Mesendoderm (in vitro differentiated cells): Measurements from ENCODE around the gene CACNA1C.

Experiments
- DNase-seq: peaks from one replicate; pipeline ENCODE4 v3.0.0; 2013
- H2AK5ac ChIP-seq: 2 replicates; pipeline ENCODE4 v1.6.1; 2013; ENCODE audit warnings: low read length, inconsistent platforms
- H2BK120ac ChIP-seq: 2 replicates; pipeline ENCODE4 v1.6.1; 2013; ENCODE audit warnings: low read depth, mild to moderate bottlenecking, low read length, moderate library complexity, mixed read lengths
- H2BK15ac ChIP-seq: replicated peaks from 2 replicates; pipeline ENCODE4 v1.6.1; 2013; ENCODE audit warnings: low read depth, mild to moderate bottlenecking, moderate library complexity
- H2BK5ac ChIP-seq: 2 replicates; pipeline ENCODE4 v1.6.1; 2013; ENCODE audit warnings: low read length, inconsistent platforms
- H3K18ac ChIP-seq: 2 replicates; pipeline ENCODE4 v1.6.1; 2013; ENCODE audit warnings: mild to moderate bottlenecking, low read length, mixed read lengths
- H3K23ac ChIP-seq: one replicate; pipeline ENCODE4 v1.6.1; 2013; ENCODE audit warnings: low read length
- H3K27ac ChIP-seq: 2 replicates; pipeline ENCODE4 v1.5.1; 2013; ENCODE audit warnings: low read depth, mild to moderate bottlenecking, inconsistent platforms, low read length, moderate library complexity
- H3K27me3 ChIP-seq: 2 replicates; pipeline ENCODE4 v1.6.1; 2013; ENCODE audit warnings: low read length, control low read depth, mild to moderate bottlenecking, inconsistent platforms; ENCODE audit not compliant: insufficient read depth, poor library complexity
- H3K36me3 ChIP-seq: 2 replicates; pipeline ENCODE4 v1.6.1; 2013; ENCODE audit warnings: low read length, inconsistent platforms; ENCODE audit not compliant: control insufficient read depth, insufficient read depth
- H3K4ac ChIP-seq: one replicate; pipeline ENCODE4 v1.6.1; 2013; ENCODE audit warnings: low read depth, mild to moderate bottlenecking, low read length, moderate library complexity
- H3K4me1 ChIP-seq: 2 replicates; pipeline ENCODE4 v1.6.1; 2013; ENCODE audit warnings: low read depth, low read length, inconsistent platforms; ENCODE audit not compliant: control insufficient read depth
- H3K4me2 ChIP-seq: 2 replicates; pipeline ENCODE4 v1.6.1; 2013; ENCODE audit warnings: low read length
- H3K4me3 ChIP-seq: 2 replicates; pipeline ENCODE4 v1.5.1; 2013; ENCODE audit warnings: mild to moderate bottlenecking, low read length
- H3K56ac ChIP-seq: one replicate; pipeline ENCODE4 v1.6.1; 2013; ENCODE audit warnings: low read length
- H3K79me1 ChIP-seq: 2 replicates; pipeline ENCODE4 v1.6.1; 2013; ENCODE audit warnings: low read length, inconsistent platforms
- H3K79me2 ChIP-seq: 2 replicates; pipeline ENCODE4 v1.6.1; 2013; ENCODE audit warnings: mild to moderate bottlenecking, low read length; ENCODE audit not compliant: control insufficient read depth, insufficient read depth
- H3K9ac ChIP-seq: 2 replicates; pipeline ENCODE4 v1.6.1; 2013; ENCODE audit warnings: low read length, inconsistent platforms
- H4K5ac ChIP-seq: one replicate; pipeline ENCODE4 v1.6.1; 2013; ENCODE audit warnings: low read length
- H4K8ac ChIP-seq: one replicate; pipeline ENCODE4 v1.6.1; 2013; ENCODE audit warnings: low read depth, mild to moderate bottlenecking, control low read depth, low read length, moderate library complexity
- WGBS: extraction: QIAGEN DNeasy Blood & Tissue Kit; methylation state at CpG from one replicate; pipeline ENCODE4 v1.1.7; 2013; ENCODE audit warnings: low lambda C conversion rate, missing lambda C conversion rate; ENCODE audit not compliant: insufficient coverage; ENCODE audit errors: extremely low coverage; 5-methylcytosine and 5-hydroxymethylcytosine counted together

The CACNA1C gene

GRCh38 chr12:2418579-2418978, 365.8 kb downstream of the CACNA1C start:
- Histone ChIP-seq H4K5ac (no peak overlapping the region), H3K4me3 (no peak overlapping the region), H3K4me2 (no peak overlapping the region), H3K9ac (no peak overlapping the region), H3K23ac (no peak overlapping the region), H3K18ac (no peak overlapping the region), H3K79me1 (no peaks in the 10 kb centered on the region), H2BK15ac (no peak overlapping the region), H3K79me2 (no peaks in the 10 kb centered on the region), H2BK120ac (no peak overlapping the region), H3K27me3 (no peaks in the 10 kb centered on the region), H3K4ac (no peak overlapping the region), H3K27ac (no peak overlapping the region), H3K56ac (no peak overlapping the region), H3K4me1 (no peaks in the 10 kb centered on the region), H2BK5ac (no peak overlapping the region), H4K8ac (no peak overlapping the region), H2AK5ac (no peak overlapping the region), H3K36me3 (no peaks in the 10 kb centered on the region)
- no CpG with 5 or more reads among the region's 2 CpGs for WGBS
- no peak for DNase-seq

GRCh38 chr12:2422591-2422990, 369.8 kb downstream of the CACNA1C start:
- Histone ChIP-seq H3K4me2 (no peak overlapping the region), H3K36me3 (no peaks in the 10 kb centered on the region), H3K9ac (no peak overlapping the region), H3K79me1 (no peaks in the 10 kb centered on the region), H4K5ac (no peak overlapping the region), H3K79me2 (no peaks in the 10 kb centered on the region), H3K56ac (no peak overlapping the region), H2BK120ac (no peak overlapping the region), H4K8ac (no peak overlapping the region), H3K4me3 (no peak overlapping the region), H3K18ac (no peak overlapping the region), H3K27me3 (no peaks in the 10 kb centered on the region), H2AK5ac (no peak overlapping the region), H3K4ac (no peak overlapping the region), H3K27ac (no peak overlapping the region), H3K4me1 (no peaks in the 10 kb centered on the region), H2BK15ac (no peak overlapping the region), H3K23ac (no peak overlapping the region), H2BK5ac (no peak overlapping the region)
- no peak for DNase-seq
- WGBS = no CpG with 5 or more reads among the region's 8 CpGs

- H3K27ac ChIP-seq = no peak overlapping the region
- H3K4me1 ChIP-seq = no peaks in the 10 kb centered on the region
- no peak overlapping the region for H3K4me2 ChIP-seq
- no peaks in the 10 kb centered on the region for H3K79me2 ChIP-seq
- no peak overlapping the region for H3K4ac ChIP-seq
- WGBS = no CpG with 5 or more reads among the region's 4 CpGs
- no peak overlapping the region for H2AK5ac ChIP-seq
- H3K23ac ChIP-seq = no peak overlapping the region
- DNase-seq = no peak
- H4K8ac ChIP-seq = no peak overlapping the region
- H2BK5ac ChIP-seq = no peak overlapping the region
- no peaks in the 10 kb centered on the region for H3K27me3 ChIP-seq
- H3K56ac ChIP-seq = no peak overlapping the region
- H3K18ac ChIP-seq = no peak overlapping the region
- no peaks in the 10 kb centered on the region for H3K79me1 ChIP-seq
- H3K4me3 ChIP-seq = no peak overlapping the region
- no peak overlapping the region for H2BK120ac ChIP-seq
- H3K9ac ChIP-seq = no peak overlapping the region
- no peak overlapping the region for H2BK15ac ChIP-seq
- H4K5ac ChIP-seq = no peak overlapping the region
- H3K36me3 ChIP-seq = no peaks in the 10 kb centered on the region
Observed at GRCh38 chr12:2429032-2429431, 376.2 kb downstream of the CACNA1C start.

- Histone ChIP-seq H3K23ac (no peak overlapping the region), H3K79me2 (no peaks in the 10 kb centered on the region), H3K9ac (no peak overlapping the region), H2BK120ac (no peak overlapping the region), H3K27me3 (no peaks in the 10 kb centered on the region), H4K5ac (no peak overlapping the region), H4K8ac (no peak overlapping the region), H3K27ac (no peak overlapping the region), H3K18ac (no peak overlapping the region), H2BK5ac (no peak overlapping the region), H3K4me2 (no peak overlapping the region), H3K79me1 (no peaks in the 10 kb centered on the region), H3K4me1 (no peaks in the 10 kb centered on the region), H3K36me3 (no peaks in the 10 kb centered on the region), H3K4ac (no peak overlapping the region), H2BK15ac (no peak overlapping the region), H3K56ac (no peak overlapping the region), H3K4me3 (no peak overlapping the region), H2AK5ac (no peak overlapping the region)
- no peak for DNase-seq
- no CpG with 5 or more reads among the region's 1 CpG for WGBS
Observed at GRCh38 chr12:2431810-2432209, 379.0 kb downstream of the CACNA1C start.

- no peaks in the 10 kb centered on the region for H3K4me1 ChIP-seq
- H3K4me3 ChIP-seq = no peak overlapping the region
- no peak overlapping the region for H2BK120ac ChIP-seq
- no peak for DNase-seq
- H3K27me3 ChIP-seq = no peaks in the 10 kb centered on the region
- no peak overlapping the region for H2AK5ac ChIP-seq
- no peak overlapping the region for H3K18ac ChIP-seq
- H3K23ac ChIP-seq = no peak overlapping the region
- no peak overlapping the region for H2BK15ac ChIP-seq
- no peak overlapping the region for H3K9ac ChIP-seq
- H2BK5ac ChIP-seq = no peak overlapping the region
- H3K79me2 ChIP-seq = no peaks in the 10 kb centered on the region
- no CpG with 5 or more reads among the region's 5 CpGs for WGBS
- no peak overlapping the region for H3K56ac ChIP-seq
- no peak overlapping the region for H4K8ac ChIP-seq
- no peak overlapping the region for H3K27ac ChIP-seq
- no peak overlapping the region for H4K5ac ChIP-seq
- no peaks in the 10 kb centered on the region for H3K79me1 ChIP-seq
- no peaks in the 10 kb centered on the region for H3K36me3 ChIP-seq
- no peak overlapping the region for H3K4me2 ChIP-seq
- no peak overlapping the region for H3K4ac ChIP-seq
Observed at GRCh38 chr12:2432856-2433255, 380.1 kb downstream of the CACNA1C start.

- no peak overlapping the region for H3K9ac ChIP-seq
- no peaks in the 10 kb centered on the region for H3K79me1 ChIP-seq
- H3K4me1 ChIP-seq = no peaks in the 10 kb centered on the region
- no peaks in the 10 kb centered on the region for H3K79me2 ChIP-seq
- H3K27ac ChIP-seq = no peak overlapping the region
- no peak overlapping the region for H3K4me2 ChIP-seq
- no peak overlapping the region for H4K5ac ChIP-seq
- H2BK15ac ChIP-seq = no peak overlapping the region
- no peak overlapping the region for H3K56ac ChIP-seq
- H3K27me3 ChIP-seq = no peaks in the 10 kb centered on the region
- no peak overlapping the region for H4K8ac ChIP-seq
- H2AK5ac ChIP-seq = no peak overlapping the region
- no peaks in the 10 kb centered on the region for H3K36me3 ChIP-seq
- no peak overlapping the region for H3K4me3 ChIP-seq
- no peak overlapping the region for H2BK120ac ChIP-seq
- no peak for DNase-seq
- WGBS = no CpG with 5 or more reads among the region's 11 CpGs
- H3K23ac ChIP-seq = no peak overlapping the region
- no peak overlapping the region for H2BK5ac ChIP-seq
- H3K18ac ChIP-seq = no peak overlapping the region
- no peak overlapping the region for H3K4ac ChIP-seq
Observed at GRCh38 chr12:2435511-2435910, 382.7 kb downstream of the CACNA1C start.
